ENCODE measurements around the gene ID1. TPM values are rescaled to one million over a fixed set of nuclear protein-coding genes. Genes with fewer than 3 reads are reported as not detected.

The ID1 gene
- total and polyA plus RNA-seq, 2 of the 13 experiments (the other 11 are each of a cell fraction or from before 2014, with no cell fraction given): 320 to 419 TPM

GRCh38 chr20:31590717-31591225, 14.3 kb upstream of the ID1 start:
- Histone ChIP-seq H3K36me3 (replicated peaks in 1 of 2; ENCODE audit: control insufficient read depth in 1 of 2, insufficient read depth in 2 of 2, low read length in 2 of 2) (no peaks in the 10 kb centered on the region), H3K4me2 (ENCODE audit: low read depth, low read length) (no peak overlapping the region), H3K79me2 (ENCODE audit: insufficient read depth, low read length) (peaks cover 15% of the 10 kb centered on the region), H2AFZ (ENCODE audit: low read length) (no peak overlapping the region), H3K9ac (ENCODE audit: insufficient read depth, low read depth, low read length) (no peak overlapping the region), H3K9me3 (ENCODE audit: low read length) (no peaks in the 10 kb centered on the region), H3K4me3 (replicated peaks in 1 of 3; ENCODE audit: insufficient read depth in 1 of 3, low read depth in 2 of 3, low read length in 3 of 3) (no peak overlapping the region), H3K27me3 (ENCODE audit: control insufficient read depth in 1 of 2, insufficient read depth in 2 of 2, low read length in 2 of 2) (no peaks in the 10 kb centered on the region; a peak in 1 of 5 replicates), H4K20me1 (ENCODE audit: insufficient read depth, low read length) (no peaks in the 10 kb centered on the region), H3K27ac (ENCODE audit: extremely low read length, insufficient read depth, low read length) (peak overlapping the region; percentile 1), H3K4me1 (ENCODE audit: insufficient read depth, low read length) (peaks cover 77% of the 10 kb centered on the region)
- WGBS (ENCODE audit: low lambda C conversion rate): 75% methylated on average over 7 of the region's 7 CpGs
- ChIA-PET POLR2A (interaction anchor here (2.6 to 12.7 kb wide), 3 partner anchors 13 to 17 kb away, joined by 10 to 362 read pairs (median 97); partner anchors contain the start of gene ID1), CTCF (ENCODE audit: low intra/inter-chr PET ratio, low total read pairs) (no interaction called here)
- DNase-seq (ENCODE audit: low spot score) (no peak), ATAC-seq (no peak), FAIRE-seq (no peak)
- intact Hi-C loops (cut with micrococcal nuclease; ENCODE audit: unreplicated experiment) (no loop called here), in situ Hi-C loops (cut with HindIII; ENCODE audit: extremely low pct_ligation_motif_present, low pct_unique_long_range_greater_than_20kb) (no loop called here)
- no TSS peak for BruUV-seq (replicated peaks)
- TF ChIP-seq ZFX (CRISPR knock-in tag; IDR thresholded peaks at IDR 0.05; ENCODE audit: low read depth) (peak; percentile 37; the same call in 1 of the 2 replicates), MLXIP (CRISPR knock-in tag; IDR thresholded peaks at IDR 0.05; ENCODE audit: borderline replicate concordance) (no peak), ZNF446 (CRISPR knock-in tag; IDR thresholded peaks at IDR 0.05) (no peak), HNF1B (CRISPR knock-in tag; IDR thresholded peaks at IDR 0.05) (0 out of 2 replicates have a peak, but pooled peaks have one; percentile 20), MTERF4 (CRISPR knock-in tag; IDR thresholded peaks at IDR 0.05) (no peak), EEA1 (CRISPR knock-in tag; IDR thresholded peaks at IDR 0.05; ENCODE audit: borderline replicate concordance) (no peak), ZNF549 (CRISPR knock-in tag; IDR thresholded peaks at IDR 0.05) (no peak), ZUFSP (CRISPR knock-in tag; IDR thresholded peaks at IDR 0.05; ENCODE audit: borderline replicate concordance) (no peak), MIER2 (CRISPR knock-in tag; IDR thresholded peaks at IDR 0.05) (no peak), IRF1 (CRISPR knock-in tag; IDR thresholded peaks at IDR 0.05; ENCODE audit: low read depth) (no peak), CBX5 (CRISPR knock-in tag; IDR thresholded peaks at IDR 0.05; ENCODE audit: borderline replicate concordance) (0 out of 2 replicates have a peak, but pooled peaks have one; percentile 23), ZNF639 (CRISPR knock-in tag; conservative IDR thresholded peaks at IDR 0.05) (no peak), SIN3B (IDR thresholded peaks at IDR 0.05; ENCODE audit: low read length) (no peak), REXO4 (CRISPR knock-in tag; IDR thresholded peaks at IDR 0.05; ENCODE audit: borderline replicate concordance) (no peak), MED1 (CRISPR knock-in tag; IDR thresholded peaks at IDR 0.05) (no peak)

All from HepG2 (cell line).